GM19452 (cell line): ENCODE results near the gene APOLD1.
"Not testable (repeated sequence)": the region's sequence is repeated elsewhere in the genome, so short reads cannot be mapped to it uniquely, and the experiment has no call there.

Experiments
- ATAC-seq: cut with Tn5 transposase; IDR thresholded peaks from one replicate; pipeline ENCODE4 v1.9.1; 2021; ENCODE audit not compliant: unreplicated experiment

The APOLD1 gene

DNA sequence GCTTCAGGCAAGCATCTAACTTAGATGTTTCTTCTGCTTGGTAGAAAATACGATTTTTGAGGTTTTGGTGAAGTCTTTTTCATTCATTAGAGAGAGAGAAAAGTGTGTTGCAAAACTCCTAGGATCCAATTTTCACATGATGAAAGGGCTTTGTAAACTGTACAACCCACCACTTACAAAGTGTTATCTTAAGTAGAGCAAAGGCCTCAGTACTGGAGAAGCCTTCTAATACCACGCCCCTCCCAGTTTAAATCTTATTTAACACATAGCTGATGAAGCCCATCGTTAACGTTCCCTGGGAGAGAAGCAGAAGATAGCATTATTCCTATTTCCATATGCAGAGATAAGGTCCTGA, 869 bp downstream of the APOLD1 start:
- no peak for ATAC-seq

DNA sequence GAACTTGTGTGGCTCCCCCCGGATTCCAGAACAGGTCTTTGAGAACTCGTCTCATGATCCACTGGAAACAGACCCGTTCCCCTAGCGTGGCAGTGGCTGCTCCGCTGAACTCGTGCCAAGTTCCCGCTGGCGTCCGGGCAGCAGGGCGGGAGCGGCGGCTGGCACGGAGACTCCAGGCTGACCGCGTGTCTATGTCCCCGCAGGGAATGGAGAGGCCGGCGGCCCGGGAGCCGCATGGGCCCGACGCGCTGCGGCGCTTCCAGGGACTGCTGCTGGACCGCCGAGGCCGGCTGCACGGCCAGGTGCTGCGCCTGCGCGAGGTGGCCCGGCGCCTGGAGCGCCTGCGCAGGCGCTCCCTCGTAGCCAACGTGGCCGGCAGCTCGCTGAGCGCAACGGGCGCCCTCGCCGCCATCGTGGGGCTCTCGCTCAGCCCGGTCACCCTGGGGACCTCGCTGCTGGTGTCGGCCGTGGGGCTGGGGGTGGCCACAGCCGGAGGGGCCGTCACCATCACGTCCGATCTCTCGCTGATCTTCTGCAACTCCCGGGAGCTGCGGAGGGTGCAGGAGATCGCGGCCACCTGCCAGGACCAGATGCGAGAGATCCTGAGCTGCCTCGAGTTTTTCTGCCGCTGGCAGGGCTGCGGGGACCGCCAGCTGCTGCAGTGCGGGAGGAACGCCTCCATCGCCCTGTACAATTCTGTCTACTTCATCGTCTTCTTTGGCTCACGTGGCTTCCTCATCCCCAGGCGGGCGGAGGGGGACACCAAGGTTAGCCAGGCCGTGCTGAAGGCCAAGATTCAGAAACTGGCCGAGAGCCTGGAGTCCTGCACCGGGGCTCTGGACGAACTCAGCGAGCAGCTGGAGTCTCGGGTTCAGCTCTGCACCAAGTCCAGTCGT, 1.5 kb downstream of the APOLD1 start:
- ATAC-seq: peak; percentile 89

DNA sequence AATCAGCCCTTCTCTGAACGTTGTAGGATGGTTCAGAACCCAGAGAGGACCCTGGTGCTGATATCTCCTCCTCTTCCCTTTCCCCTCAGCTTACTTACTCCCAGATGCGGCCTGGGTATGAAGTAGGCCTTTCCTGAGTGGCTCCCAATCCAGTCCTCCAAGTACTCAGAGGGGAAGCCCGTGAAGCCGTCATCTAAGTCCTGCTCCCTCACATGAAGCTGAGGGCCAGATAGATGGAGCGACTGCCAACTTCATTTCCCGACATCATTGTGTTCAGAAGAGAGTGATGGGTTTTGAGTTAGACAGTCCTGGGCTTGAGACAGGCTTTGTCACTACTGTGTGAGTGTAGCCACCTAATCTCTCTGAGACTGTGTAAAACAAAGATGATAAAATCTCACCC, 2.7 kb downstream of the APOLD1 start:
- ATAC-seq: no peak

DNA sequence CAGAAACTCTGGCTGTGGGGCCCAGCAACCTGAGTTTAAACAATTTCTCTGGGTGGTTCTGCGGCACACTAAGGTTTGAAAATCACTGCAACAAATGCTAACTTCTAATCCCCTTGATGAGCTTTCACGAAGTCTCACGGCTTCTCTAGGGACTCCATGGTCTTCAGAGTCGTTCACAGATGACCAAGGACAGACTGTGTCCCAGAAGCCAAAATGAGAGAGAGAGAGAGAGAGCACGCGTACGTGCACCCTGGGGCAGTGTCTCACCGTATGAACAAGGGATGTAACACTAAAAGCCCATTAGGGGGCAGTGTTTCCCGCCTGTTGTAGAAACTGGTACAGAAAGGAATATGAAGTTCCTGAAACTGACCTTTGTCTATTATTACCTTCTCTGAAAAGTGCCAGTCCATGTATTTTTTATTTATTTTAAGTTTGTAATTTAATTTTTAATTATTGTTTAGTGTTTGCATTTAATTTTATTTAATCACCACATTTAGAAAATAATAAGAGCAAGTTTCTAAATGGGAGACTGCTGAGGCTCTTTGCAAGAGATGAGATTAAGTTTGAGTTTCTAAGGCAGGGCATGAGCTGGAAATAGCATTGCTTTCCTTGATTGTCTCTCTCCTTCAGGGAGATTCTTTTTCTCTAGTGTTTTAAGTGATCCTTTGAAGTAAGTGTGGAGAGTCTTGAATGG, 3.4 kb downstream of the APOLD1 start:
- peak; percentile 48 for ATAC-seq

DNA sequence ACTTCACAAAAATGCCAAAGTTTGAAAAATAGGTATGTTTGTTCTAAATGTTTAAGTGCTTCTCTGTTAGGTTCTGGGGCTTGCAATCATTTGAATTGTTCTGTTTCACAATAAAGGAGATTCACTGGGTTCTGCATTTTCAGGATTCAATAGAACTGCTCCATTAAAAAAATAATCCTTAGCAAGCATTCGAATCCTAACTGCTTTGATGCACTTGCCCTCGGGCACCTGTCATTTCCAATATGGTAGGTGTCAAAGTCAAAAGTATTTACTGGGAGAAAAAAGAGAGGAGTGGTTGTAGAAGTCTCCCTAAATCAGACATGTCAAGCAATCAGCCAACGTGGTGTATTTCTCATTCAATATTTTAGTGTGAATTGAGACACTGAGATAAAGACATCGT, 5.5 kb downstream of the APOLD1 start:
- ATAC-seq: no peak

DNA sequence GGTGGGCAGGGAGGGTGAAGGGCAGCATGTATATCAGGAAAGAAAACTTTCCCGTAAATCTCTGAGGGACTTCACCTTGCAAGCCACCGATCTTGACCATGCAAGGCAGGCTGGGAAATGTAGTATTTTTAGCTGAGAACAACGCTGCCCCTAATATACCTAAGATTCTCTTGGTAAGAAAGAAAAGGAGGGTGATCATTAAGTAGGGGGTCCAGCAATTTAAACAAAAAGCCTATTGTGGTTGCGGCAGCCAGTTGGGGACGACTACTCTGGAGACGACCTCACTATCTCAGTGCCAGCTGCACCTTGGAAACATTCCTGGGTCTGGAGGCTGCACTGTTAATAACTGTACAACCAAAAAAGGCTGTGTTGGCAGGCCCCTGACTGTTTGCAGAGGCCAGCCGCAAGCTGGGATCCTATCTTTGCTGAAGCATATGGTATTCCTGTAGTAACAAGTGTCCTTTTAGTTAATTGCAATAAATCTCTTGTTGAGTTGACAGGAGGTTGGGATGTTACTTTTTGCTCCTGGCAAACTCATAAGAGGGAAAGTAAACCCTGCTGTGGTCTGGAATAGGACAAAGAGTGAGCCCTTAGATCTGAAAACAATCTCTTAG, 6.4 kb downstream of the APOLD1 start:
- ATAC-seq: no peak

DNA sequence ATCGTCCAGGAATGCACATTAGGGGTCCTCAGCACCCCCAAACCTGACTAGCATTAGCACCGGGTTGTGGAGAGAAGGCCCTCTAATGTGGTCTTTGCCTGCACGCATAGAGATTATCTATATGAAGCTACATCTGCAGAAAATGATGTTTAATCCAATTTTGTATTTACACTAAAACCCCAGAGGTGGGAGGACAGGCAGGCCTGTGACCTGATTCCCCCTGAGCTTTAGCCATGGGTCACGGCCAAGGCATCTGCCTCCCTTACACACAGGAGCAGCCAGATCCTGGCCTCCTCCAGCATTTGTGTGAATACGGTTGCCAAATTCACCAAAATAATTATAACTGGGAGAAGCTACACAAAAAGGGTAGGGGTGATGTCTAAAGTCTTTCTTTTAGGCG, 7.0 kb downstream of the APOLD1 start:
- ATAC-seq: no peak

DNA sequence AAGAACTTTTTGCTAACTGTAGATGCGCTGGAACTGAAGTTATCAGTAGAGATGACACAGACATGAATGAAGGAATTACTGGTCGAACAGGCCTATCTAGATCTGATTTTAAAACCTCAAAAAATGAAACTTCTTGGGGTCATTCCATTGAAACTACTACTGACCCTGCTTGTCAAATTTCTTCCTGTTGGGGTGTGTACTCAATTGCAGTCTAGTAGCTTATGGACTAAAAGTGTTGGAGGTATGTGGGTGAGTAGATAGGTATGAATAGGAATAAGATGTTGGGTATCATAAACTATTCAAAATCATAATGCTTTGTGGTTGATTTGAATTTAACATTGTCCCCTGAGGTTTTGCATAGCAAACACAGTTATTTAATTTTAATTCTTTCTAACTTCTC, 9.2 kb downstream of the APOLD1 start:
- ATAC-seq: no peak

DNA sequence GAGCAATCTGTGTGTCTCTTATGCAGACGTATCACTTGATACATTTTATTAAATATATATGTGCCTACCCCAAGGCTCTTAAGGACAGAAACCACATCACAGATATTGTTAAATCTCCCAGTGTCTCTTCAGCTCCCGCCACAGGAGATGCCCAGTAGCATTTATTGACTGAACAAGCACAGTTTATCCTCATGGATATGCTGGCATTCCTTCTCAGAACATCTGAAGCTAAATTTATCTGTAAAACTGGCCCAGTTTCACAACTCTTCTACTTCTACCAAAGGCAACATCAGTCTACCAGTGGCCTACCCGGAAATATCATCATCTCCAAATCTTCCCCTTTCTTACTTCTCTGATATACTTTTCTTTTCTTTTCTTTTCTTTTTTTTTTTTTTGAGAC, 10.7 kb downstream of the APOLD1 start:
- no peak for ATAC-seq

DNA sequence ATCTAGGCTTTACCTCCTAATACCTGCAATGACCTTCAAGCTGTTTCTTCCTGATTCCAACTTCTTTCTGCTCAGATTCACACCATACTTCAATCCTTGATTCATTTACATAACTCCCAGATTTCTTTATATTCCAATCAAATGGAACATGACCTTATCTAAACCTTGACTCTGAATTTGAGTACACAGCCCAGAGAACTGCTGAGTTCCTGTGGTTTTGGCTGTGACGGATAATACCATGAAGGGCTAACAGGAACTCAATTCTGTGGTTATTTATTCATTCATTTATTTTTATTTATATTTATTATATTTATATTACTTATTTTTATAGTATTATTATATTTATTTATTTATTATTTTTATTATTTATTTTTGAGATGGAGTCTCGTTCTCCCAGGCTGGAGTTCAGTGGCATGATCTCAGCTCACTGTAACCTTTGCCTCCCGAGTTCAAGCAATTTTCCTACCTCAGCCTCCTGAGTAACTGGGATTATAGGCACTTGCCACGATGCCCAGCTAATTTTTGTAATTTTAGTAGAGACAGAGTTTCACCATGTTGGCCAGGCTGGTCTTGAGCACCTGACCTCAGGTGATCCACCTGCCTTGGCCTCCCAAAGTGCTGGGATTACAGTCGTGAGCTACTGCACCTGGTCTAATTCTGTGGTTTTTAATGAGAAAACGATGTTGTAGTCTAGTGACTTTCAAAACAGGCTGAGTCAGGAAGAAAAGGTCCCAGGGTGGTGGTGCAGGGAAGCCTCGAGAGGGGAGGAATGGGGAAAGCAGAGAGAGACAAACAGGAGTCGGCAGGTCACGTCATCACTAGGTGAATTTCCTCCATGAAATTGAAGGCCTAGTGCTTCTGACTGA, 11.7 kb downstream of the APOLD1 start:
- no peak for ATAC-seq

DNA sequence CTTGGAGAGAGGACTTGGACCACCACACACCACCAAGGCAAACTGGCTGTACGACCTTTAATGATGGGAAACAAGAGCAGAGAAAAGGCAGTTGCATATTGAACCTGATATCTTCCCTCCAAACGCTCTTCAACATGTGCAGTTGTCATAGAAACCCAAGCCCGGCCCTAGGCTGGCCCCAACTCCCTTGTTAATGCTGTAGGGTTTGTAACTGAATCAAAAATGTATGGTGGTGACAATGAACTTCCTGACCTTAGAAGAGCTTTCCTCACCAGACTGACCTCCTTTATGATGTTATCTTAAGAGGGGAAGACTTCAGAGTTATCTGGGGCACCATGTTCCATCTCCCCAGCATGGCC, 12.3 kb downstream of the APOLD1 start:
- ATAC-seq: no peak

DNA sequence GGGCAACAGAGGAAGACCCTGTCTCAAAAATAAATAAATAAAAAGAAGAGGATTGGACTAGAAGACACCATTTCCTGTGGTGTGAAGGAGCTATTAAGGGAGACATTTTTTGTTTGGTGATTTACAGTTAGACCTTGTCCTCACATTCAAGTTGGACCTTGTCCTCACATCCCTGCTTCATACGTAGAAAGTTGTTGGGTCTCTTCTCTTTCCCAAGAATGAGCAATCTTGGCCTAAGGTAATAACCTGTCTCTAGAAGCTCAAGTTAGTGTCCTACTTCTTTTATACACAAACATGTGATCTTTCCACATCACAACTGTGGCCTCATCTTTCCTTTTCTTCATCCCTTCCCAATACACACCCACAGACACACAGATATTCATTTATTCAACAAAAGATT, 13.0 kb downstream of the APOLD1 start:
- ATAC-seq: no peak

DNA sequence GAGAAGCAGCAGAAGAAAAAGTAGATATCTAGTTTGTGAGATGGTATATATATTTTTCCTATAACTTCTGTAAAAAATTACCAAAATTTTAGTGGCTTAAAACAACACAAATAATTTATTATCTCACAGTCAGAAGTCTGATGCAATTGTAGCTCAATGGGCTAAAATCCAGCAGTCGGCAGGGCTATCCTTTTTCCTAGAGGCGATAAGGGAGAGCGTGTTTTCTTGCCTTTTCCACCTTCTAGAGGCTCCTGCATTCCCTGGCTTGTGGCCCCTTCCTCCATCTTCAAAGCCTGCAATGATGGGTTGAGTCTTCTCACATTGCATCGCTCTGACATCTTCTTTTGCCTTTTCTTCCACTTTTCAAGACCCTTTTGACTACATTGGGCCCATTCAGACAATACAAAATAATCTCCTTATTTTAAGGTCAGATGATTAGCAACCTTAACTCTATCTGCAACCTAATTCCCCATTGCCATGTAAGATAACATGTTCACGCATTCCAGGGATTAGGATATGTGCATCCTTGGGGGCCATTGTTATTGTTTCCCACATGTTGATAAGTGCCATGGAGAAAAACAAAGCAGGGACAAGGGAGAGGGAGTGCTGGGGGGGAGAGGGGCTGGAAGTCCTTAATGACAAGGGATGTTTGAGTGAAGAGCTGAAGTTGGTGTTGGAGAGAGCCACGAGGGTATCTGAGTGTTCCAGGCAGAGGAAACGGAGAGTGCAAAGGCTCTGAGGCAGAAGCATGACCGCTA, 13.9 kb downstream of the APOLD1 start:
- no peak for ATAC-seq

DNA sequence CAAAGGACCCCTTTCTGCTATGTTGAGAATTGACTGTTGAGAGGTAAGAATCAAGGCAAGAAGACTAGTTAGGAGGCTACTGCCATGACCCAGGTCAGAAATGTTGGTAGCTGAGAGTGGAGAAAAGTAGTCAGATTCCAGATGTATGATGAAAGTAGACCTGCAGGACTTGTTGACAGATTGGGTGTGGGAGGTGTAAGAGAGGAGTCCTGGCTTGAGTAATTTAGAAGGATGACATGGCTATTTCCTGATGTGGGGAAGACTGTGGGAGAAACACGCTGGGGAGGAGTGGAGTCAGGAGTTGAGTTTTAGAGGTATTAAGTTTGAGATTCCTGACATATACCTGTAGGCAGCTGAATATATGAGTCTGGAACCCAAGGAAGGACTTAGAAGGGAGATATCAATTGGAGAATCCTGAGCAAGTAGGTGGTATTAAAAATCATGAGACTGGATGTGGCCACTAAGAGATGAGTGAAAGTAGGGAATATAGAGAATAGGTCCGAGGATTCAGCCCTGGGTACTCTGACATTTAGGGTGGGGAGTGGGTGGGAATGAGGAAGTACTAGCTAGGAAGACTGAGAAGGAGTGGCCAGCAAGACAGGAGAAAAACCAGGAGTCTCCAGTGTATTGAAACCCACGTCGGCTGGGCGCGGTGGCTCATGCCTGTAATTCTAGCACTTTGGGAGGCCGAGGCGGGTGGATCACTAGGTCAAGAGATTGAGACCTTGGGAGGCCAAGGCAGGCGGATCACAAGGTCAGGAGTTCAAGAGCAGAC, 15.1 kb downstream of the APOLD1 start:
- no peak for ATAC-seq

DNA sequence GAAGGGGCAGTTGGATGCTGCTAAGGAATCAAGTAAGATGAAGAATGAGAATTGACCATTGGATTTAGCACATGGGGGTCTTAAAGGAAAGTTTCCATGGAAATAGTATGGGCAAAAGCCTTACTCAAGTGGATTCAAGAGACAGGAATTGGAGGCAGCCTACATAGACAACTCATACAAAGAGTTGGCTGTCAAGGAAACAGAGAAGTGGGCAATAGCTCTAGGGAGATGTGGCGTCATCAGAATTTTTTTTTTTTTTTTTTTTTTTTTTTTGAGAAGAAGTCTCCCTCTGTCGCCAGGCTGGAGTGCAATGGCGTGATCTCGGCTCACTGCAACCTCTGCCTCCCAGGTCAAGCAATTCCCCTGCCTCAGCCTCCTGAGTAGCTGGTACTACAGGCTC, 16.2 kb downstream of the APOLD1 start:
- not testable (repeated sequence) for ATAC-seq

DNA sequence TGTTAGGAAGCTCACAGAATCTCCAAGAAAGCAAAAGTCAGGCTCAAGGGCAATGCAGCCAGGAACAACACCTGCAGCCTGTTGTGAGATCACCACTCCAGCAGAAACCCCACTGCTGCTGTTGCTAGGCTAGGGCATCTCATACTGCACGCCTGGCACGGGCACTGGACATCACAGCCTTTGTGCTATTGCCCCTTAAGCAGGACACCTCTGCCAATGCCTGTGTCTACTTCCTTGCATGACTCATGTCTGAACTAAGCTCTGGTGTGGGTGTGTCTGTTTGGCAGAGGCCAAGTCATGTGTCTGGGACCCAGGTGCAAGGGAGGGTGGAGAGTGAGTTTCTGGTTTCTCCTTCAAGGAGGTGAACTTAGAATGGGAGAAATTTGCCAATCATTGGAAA, 17.7 kb downstream of the APOLD1 start:
- ATAC-seq: peak; percentile 71

DNA sequence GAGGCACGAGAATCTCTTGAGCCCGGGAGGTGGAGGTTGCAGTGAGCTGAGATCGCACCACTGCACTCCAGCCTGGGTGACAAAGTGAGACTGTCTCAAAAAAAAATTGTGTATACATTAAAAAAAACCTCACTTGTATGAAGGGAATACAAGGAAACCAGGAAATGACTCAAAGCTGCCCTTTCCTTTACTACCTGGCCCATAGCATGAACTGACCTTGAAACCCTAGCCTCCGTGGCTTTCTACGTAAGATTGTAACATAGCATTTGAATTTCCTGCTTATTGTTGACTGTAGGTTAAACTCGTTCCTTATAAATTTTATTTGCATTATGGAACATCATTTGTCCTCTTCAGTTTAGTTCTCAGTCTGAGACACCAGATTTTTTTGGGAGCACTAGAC, 18.6 kb downstream of the APOLD1 start:
- ATAC-seq: no peak

DNA sequence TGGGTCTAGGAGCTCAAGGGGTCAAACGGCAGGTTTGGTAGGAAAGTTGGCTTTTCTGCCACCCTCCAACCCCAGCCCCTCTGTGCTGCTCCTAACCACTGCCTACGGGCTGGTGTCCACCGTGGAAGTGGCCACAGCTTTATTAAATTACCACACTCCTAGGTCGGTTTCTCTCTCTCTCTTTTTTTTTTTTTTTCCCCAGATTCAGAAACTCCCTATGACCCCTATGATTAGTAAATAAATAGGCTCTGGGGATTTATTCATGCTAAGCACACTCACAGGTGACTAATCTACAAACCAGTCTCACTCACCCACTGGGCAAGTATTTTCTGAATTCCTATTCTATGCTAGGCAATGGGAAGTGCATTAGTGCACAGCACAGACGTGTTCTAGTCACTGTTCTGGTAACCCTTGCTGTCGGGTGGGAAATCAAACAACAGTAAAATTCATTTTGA, 19.0 kb downstream of the APOLD1 start:
- no peak for ATAC-seq

DNA sequence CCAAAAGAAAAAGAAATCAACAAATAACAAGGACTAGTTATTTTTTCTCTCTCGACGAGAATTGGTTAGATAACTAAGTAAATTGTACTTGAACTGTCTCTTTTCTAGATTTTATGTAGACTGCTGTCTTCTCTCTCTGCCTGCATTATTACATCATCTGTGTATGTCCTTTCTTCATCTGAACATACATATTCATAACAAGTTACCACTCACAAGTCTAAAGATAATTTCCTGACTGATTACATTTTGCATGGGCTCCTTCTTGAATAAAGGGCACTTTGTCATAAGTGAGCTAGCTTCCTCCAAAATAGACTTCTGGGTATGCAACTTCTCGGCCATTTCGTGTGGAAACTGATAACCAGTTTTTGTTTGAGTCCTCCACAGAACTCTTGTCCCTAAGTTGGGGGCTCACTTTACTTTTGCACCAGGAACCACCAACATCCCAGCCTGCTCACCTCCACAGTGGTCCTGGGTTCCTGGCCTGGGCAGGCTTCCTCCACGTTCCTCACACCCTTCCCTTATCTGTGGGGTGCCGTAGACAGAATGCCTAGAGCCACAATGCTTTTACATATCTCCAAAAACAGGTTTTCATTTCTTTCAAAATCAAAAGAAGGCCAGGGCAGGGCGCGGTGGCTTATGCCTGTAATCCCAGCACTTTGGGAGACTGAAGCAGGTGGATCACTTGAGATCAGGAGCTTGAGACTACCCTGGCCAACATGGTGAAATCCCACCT, 21.5 kb downstream of the APOLD1 start:
- ATAC-seq: no peak
